Measurements from ENCODE around the gene SYTL3.
"Not testable (repeated sequence)": the region's sequence is repeated elsewhere in the genome, so short reads cannot be mapped to it uniquely, and the experiment has no call there.

SYTL3 gene

DNA sequence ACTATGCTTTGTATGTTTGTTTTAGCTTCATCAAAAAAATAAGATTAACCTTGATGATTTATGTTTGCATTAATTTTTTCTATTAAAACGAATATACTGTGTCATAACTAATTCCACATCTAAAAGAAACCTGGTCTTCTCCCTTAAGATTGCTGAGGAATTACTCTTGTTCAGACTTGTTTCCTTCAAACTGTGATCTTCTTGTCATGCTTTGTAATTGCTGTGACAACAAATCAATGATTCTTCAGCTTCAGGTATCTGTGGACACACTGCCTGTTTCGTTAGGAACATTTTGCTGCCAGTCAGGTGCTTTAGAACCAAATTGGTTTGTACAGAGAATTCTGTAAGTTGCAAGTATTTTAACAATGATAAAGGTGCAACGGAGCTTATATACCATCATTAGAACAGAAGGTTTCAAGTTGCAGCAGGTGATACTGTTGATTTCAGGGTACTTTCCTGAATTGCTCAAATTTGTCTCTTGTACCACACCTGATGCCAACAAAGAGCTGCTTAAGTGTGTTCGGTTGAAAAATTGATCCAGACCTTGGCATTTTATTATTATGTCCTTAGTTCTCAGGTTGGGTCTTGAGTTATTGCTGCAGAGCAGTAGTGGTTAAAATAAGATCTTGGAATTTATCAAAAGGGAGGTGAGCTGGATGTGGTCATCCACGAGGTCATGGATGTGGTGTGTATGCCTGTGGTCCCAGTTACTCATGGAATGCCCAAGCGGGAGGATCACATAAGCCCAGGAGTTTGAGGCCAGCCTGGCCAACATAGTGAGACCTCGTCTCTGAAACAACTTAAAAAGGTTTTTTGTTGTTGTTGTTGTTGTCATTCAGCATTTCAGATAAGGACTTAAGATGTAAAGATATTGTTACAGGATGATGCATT lies 19.5 kb downstream of the SYTL3 start:
- H3K36me3 ChIP-seq (ENCODE audit: insufficient read depth, low read length): no peaks in the 10 kb centered on the region
- TF ChIP-seq CTCF (conservative IDR thresholded peaks at IDR 0.05; ENCODE audit: low read length): no peak
- no peak for TF ChIP-seq EZH2phosphoT487 (IDR thresholded peaks at IDR 0.05; ENCODE audit: borderline replicate concordance)
- peaks cover 43% of the 10 kb centered on the region for H3K27me3 ChIP-seq (ENCODE audit: insufficient read depth, low read length, poor library complexity, severe bottlenecking)
- H3K9ac ChIP-seq (ENCODE audit: low read depth, low read length, poor library complexity, severe bottlenecking): no peak overlapping the region
- no peak overlapping the region for H2AFZ ChIP-seq (ENCODE audit: low read length)
- H3K4me2 ChIP-seq (ENCODE audit: low read depth, low read length, poor library complexity, severe bottlenecking): no peak overlapping the region
- no peaks in the 10 kb centered on the region for H3K4me1 ChIP-seq (ENCODE audit: insufficient read depth, low read length, poor library complexity, severe bottlenecking)
- no peaks in the 10 kb centered on the region for H3K9me2 ChIP-seq (replicated peaks; ENCODE audit: low read depth, low read length)
- H3K4me3 ChIP-seq (ENCODE audit: low read length, poor library complexity, severe bottlenecking): no peak overlapping the region
- H3K79me2 ChIP-seq (ENCODE audit: insufficient read depth, low read length): no peaks in the 10 kb centered on the region
- no peaks in the 10 kb centered on the region for H4K20me1 ChIP-seq (ENCODE audit: insufficient read depth, low read length, poor library complexity, severe bottlenecking)
- H3F3A ChIP-seq (ENCODE audit: low read depth): no peaks in the 10 kb centered on the region
- no peaks in the 10 kb centered on the region for H3K9me3 ChIP-seq (ENCODE audit: insufficient read depth, low read depth, low read length)

DNA sequence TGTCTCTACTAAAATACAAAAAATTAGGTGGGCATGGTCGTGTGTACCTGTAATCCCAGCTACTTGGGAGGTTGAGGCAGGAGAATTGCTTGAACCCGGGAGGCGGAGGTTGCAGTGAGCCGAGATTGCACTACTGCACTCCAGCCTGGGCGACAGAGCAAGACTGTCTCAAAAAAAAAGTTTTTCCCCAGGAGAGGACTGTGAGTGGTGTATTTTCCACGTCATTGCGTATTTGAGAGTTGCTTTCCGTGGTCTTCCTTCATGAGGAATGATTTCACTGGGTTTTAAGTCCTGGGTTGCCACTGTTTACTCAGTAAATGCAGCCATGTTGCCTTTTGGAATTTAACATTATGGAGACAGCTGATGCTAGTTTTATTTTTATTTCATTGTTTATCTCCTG lies 22.3 kb downstream of the SYTL3 start:
- not testable (repeated sequence) for H3F3A ChIP-seq (ENCODE audit: low read depth); H3K36me3 ChIP-seq (ENCODE audit: insufficient read depth, low read length); H3K9me2 ChIP-seq (replicated peaks; ENCODE audit: low read depth, low read length); H3K9me3 ChIP-seq (ENCODE audit: insufficient read depth, low read depth, low read length); H3K4me3 ChIP-seq (ENCODE audit: low read length, poor library complexity, severe bottlenecking); H4K20me1 ChIP-seq (ENCODE audit: insufficient read depth, low read length, poor library complexity, severe bottlenecking); H3K79me2 ChIP-seq (ENCODE audit: insufficient read depth, low read length); H2AFZ ChIP-seq (ENCODE audit: low read length); H3K4me2 ChIP-seq (ENCODE audit: low read depth, low read length, poor library complexity, severe bottlenecking); H3K4me1 ChIP-seq (ENCODE audit: insufficient read depth, low read length, poor library complexity, severe bottlenecking); H3K9ac ChIP-seq (ENCODE audit: low read depth, low read length, poor library complexity, severe bottlenecking)
- peaks cover 19% of the 10 kb centered on the region for H3K27me3 ChIP-seq (ENCODE audit: insufficient read depth, low read length, poor library complexity, severe bottlenecking)

DNA sequence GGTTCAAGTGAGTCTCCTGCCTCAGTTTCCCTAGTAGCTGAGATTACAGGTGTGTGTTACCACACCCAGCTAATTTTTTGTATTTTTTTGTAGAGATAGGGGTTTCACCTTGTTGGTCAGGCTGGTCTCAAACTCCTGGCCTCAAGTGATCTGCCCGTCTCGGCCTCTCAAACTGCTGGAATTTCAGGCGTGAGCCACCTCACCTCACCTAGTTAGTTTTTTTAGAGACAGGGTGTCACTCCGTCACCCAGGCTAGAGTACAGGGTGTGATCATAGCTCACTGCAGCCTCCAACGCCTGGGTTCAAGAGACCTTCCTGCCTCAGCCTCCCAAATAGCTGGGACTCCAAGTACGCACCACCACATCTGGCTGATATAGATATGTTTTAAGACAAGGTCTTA lies 22.9 kb downstream of the SYTL3 start:
- no peak for TF ChIP-seq EZH2phosphoT487 (IDR thresholded peaks at IDR 0.05; ENCODE audit: borderline replicate concordance)
- no peak for TF ChIP-seq CTCF (conservative IDR thresholded peaks at IDR 0.05; ENCODE audit: low read length)
- no peaks in the 10 kb centered on the region for H4K20me1 ChIP-seq (ENCODE audit: insufficient read depth, low read length, poor library complexity, severe bottlenecking)
- H3F3A ChIP-seq (ENCODE audit: low read depth): no peaks in the 10 kb centered on the region

More for the DNA sequence above, 22.9 kb downstream of the SYTL3 start:
- H3K27me3 ChIP-seq (ENCODE audit: insufficient read depth, low read length, poor library complexity, severe bottlenecking): peaks cover 13% of the 10 kb centered on the region
- H3K4me3 ChIP-seq (ENCODE audit: low read length, poor library complexity, severe bottlenecking): no peak overlapping the region
- H3K9ac ChIP-seq (ENCODE audit: low read depth, low read length, poor library complexity, severe bottlenecking): no peak overlapping the region
- no peak overlapping the region for H3K4me2 ChIP-seq (ENCODE audit: low read depth, low read length, poor library complexity, severe bottlenecking)
- H3K9me2 ChIP-seq (replicated peaks; ENCODE audit: low read depth, low read length): no peaks in the 10 kb centered on the region
- H2AFZ ChIP-seq (ENCODE audit: low read length): no peak overlapping the region
- H3K9me3 ChIP-seq (ENCODE audit: insufficient read depth, low read depth, low read length): no peaks in the 10 kb centered on the region
- no peaks in the 10 kb centered on the region for H3K36me3 ChIP-seq (ENCODE audit: insufficient read depth, low read length)
- no peaks in the 10 kb centered on the region for H3K79me2 ChIP-seq (ENCODE audit: insufficient read depth, low read length)
- H3K4me1 ChIP-seq (ENCODE audit: insufficient read depth, low read length, poor library complexity, severe bottlenecking): no peaks in the 10 kb centered on the region
